NCI-H2029 treated with DMSO at 0.1 percent for 48 hours (cell line): Measurements from ENCODE around the gene LNP1.

Source experiments
- DNase-seq: peaks from one replicate; lab custom pipeline; 2025; lab: John Stamatoyannopoulos, UW

The LNP1 gene

GRCh38 chr3:100399341-100400071, 1.8 kb upstream of the LNP1 start:
- no peak for DNase-seq

- no peak for DNase-seq
These were observed 940 bp upstream of the LNP1 start for GRCh38 chr3:100400419-100400779.

DNA sequence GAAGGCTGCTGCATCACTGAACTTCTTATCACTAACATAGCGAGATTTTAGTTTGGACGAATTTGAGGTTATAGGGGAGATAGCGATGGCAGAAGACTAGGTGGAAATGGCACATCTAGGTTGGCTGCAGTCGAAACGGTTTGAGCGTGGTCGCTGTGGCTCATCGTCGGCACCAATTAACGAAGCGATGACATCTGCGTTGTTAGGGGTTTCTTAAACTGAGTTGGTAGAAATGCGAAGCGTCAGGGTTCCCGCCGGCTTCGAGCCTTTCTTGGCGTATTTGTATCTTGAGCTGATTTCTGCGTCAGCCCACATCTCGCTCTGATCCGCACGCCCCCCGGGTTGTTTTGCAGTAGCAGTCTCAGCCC, 319 bp downstream of the LNP1 start:
- DNase-seq = no peak

DNA sequence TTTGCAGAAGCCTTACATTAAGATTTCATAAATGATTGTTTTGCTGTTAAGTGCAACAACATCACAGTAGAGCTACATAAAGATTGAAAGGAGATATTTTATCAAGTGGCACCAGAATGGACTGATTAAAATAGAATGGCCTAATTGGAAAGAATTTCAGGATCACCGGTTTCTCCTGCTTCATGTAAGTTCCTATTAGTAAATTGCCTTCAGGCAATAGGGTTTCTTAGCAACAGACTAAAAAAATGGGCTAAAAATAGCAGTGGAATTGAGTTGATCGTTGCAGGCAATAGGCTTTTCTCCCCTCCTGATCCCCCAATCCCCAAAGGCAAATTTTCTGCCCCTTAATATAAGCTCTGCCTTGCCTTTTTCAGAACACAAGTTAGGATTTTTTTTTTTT, 917 bp downstream of the LNP1 start:
- DNase-seq = no peak

DNA sequence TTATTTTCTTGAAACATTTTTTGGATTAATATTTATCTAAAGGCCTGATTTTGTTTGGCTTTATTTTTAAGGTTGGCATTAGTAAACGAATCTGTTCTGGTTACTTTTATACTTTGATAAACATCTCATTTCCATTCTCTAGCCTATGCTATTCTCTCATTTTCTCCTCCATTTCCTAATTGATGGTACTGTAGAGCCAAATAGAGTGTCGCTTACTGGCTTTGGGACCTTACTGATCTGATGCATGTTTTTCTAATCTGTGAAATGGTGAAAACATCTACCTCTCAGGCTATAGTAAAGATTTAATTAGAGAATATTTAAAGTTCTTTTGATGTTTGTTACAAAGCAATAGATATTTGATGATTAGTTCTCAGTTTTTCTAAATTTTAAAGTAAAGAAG, 1.6 kb downstream of the LNP1 start:
- DNase-seq = no peak

DNA sequence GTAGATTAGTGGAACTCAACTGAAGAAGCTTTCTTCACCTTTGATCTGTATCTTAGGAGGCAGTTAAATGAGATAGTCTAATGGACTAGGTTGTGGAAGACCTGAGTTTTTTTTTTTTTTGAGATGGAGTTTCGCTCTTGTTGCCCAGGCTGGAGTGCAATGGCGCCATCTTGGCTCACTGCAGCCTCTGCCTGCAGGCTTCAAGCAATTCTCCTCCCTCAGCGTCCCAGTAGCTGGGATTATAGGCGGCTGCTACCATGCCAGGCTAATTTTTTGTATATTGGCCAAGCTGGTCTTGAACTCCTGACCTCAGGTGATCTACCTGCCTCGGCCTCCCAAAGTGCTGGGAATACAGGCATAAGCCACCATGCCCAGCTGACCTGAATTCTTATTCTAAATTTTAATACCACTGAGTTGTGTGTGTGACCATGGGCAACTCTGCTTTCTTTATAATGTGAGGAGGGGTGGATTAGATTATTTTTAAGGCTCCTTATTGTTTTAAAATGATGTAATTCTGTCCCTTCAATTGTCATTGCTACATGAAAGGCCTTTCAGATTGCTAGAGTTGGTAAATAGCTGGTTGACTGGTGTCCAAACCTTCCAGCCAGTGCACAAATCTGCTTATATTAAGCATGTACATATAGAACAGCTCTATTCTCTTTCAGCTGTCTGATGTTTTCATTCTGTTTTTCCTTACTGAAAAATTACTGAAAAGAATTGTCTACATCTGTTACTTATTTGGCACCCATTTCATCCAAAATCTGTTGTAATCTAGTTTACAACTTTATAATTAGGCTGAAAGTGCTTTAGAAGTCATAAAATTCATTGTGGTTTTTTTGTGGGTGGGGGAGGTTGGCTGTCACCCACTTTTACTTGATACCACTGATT, 2.3 kb downstream of the LNP1 start:
- no peak for DNase-seq

GRCh38 chr3:100404250-100404548, 2.9 kb downstream of the LNP1 start:
- no peak for DNase-seq

GRCh38 chr3:100407164-100407563, 5.8 kb downstream of the LNP1 start:
- DNase-seq = no peak

GRCh38 chr3:100407977-100408532, 6.7 kb downstream of the LNP1 start:
- no peak for DNase-seq

DNA sequence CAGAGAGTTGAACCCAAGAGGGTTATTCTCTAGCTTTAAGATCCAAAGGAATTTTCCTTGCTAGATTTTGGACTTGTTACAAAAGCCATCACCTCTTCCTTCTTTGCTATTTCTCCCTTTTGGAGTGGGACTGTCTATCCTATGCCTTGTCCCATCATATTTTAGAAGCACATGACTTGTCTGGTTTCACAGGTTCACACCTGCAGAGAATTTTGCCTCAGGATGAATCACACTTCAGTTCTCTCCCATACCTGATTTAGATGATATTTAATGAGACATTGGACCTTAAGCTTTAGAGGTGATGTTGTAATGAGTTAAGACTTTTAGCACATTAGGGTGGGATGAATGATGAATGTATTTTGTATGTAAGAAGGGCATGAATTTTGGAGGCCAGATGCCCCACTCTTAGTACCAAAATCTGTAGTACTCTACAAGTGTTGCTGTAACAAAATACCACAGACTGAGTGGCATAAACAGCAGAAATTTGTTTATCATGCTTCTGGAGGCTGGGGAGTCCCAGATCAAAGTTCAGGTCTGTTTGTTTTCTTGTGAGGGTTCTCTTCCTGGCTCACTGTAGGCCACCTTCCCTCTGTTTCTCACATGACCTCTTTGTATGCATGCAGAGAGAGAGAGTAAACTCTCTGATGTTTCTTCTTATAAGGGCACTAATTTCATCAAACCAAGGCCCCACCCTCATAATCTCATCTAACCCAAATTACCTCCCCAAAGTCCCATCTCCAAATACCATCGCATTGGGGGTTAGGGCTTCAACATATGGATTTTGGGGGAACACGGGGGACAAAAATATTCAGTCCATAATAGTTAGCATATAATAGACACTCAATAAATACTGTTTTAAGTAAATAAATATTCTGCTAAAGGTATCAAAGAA, 10.0 kb downstream of the LNP1 start:
- DNase-seq = no peak

DNA sequence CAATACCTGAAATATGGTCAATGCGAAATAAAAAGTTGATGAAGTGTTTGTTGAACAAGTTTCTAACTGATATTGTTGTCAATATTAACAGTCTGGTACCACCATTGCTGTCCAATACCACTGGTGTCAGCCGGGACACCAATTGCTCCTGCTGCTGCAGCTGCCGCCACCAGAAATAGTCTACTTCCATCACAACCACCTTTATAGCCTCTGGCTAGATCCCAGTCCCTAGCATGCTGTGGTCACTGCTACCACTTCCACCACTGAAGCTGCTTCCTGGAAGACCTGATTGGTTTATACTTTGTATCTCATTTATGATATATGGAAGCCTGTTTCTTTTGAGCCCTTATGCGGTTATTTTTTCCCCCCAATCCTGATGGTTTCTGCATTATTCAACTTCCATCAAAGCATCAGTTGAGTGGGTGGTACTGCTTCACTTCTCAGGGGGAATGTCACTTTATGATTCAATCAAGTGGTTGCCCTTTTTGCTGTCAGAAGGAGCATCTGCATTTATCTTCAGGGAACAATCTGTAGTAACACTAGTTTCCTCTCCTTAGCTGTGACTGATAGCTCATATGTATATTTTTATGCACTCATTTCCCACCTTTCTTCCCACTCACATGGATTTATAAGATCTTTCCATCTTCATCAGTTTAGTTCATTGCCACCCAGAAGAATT, 11.7 kb downstream of the LNP1 start:
- no peak for DNase-seq

GRCh38 chr3:100413613-100414012, 12.3 kb downstream of the LNP1 start:
- DNase-seq = no peak

DNA sequence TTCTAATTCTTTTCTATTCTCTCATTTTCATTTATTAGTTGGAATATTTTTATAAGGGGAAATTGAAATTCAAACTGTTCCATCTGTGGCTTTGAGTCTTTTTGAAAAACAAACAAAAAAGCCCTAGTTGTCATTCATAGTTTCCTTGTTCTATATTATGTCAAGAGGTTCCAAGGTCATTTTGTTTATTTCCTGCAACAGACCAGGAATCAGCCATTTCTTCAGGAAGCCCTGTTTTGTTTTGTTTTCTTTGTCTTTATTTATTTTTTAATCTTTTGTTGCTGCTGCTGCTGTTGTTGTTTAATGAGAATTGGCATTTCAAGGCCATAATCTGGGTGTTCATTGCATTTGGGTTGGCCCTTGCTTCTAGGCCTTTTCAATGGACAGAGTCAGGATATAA, 14.8 kb downstream of the LNP1 start:
- no peak for DNase-seq

DNA sequence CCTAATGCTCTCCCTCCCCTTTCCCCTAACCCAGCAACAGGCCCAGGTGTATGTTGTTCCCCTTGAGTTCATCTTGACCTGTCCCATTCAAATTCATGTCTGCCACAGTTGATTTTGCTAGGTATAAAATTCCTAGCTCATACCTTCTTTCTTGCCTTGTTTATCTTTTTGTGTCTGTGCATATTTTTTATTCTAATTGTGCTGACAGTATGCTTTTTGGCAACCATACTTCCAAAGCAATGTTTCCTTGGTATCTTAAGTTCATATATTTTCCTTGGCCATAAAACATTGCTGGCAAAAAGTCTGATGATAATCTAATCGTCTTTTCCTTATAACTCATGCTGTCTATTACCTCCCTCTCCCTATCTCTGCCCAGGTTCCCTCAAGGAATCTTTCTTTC, 15.5 kb downstream of the LNP1 start:
- no peak for DNase-seq

DNA sequence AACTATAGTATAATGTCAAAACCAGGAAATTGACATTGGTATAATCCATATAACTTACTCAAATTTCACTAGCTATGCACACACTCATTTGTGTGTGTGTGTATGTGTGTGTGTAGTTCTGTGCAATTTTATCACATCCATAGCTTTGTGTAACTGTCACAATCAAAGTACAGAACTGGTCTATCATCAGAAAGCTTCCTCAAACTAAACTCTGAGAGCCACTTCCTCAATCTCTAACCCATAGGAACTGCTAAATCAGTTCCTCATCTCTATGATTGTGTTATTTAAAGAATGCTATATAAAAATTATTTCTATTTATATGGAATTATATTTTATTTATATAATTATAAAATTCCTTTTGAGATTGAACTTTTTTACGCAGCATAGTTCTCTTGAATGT, 18.1 kb downstream of the LNP1 start:
- DNase-seq = no peak

DNA sequence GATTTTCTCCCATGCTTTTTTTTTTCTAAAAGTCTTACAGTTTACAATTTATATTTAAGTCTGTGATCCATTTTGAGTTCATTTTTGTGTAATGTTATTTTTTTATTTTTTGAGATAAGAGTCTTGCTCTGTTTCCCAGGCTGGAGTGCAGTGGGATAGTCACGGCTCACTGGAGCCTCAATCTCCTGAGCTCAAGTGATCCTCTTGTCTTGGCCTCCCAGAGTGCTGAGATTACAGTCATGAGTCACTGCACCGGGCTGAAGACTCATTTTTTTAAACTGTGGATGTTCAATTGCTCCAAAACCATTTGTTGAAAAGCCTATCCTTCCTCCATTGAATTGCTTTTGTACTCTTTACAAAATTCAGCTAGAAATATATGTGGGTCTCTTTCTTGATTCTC, 19.5 kb downstream of the LNP1 start:
- no peak for DNase-seq

DNA sequence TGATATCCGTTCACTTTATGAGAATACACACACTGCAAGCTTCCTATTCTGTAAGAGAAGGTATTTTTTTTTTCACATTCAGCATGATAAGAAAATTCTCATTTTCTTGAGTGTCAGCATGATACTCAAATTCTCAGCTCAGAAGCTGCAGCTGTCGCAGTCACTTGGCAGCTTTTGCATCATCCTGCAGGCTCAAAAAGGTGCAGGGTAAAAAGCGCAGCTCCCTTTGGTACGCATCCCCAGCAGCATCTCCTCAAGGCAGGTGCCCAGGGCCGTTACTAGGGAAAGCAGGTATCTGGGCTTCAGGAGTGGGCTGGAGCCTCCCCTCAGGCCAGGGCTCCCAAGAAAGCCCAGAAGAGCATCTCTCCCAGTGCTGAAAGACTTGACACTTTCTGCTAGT, 22.3 kb downstream of the LNP1 start:
- DNase-seq = no peak

- DNase-seq = no peak
These were observed 22.9 kb downstream of the LNP1 start for GRCh38 chr3:100424261-100424660.

- no peak for DNase-seq
These were observed 24.0 kb downstream of the LNP1 start for GRCh38 chr3:100425316-100425715.

GRCh38 chr3:100426067-100426682, 24.8 kb downstream of the LNP1 start:
- DNase-seq = no peak

GRCh38 chr3:100427699-100428098, 26.4 kb downstream of the LNP1 start:
- no peak for DNase-seq
